ENCODE results near the gene SLC66A2. TPM values are rescaled to one million over a fixed set of nuclear protein-coding genes. Genes with fewer than 3 reads are reported as not detected.
A peak's percentile ranks its signal among the peaks of the same experiment; 100 is the strongest.
"Not testable (repeated sequence)": the region's sequence is repeated elsewhere in the genome, so short reads cannot be mapped to it uniquely, and the experiment has no call there.

The SLC66A2 gene
- total RNA-seq (10 to 100 TPM; 44.8 to 69.8 TPM), polyA plus RNA-seq (ENCODE audit: insufficient read length in 6 of 6) (10 to 100 TPM; 17.3 to 25.5 (median 22.9) TPM)
- long read RNA-seq, donor 1, transcript PQLC1-202 (5 exons, 2,475 nt) = major isoform, 7 of 9 reads
- long read RNA-seq, donor 1, partial matches to known transcripts = 0 of 9 reads
- long read RNA-seq, donor 1, other reads (novel, unspliced or antisense) = 0 of 9 reads
- long read RNA-seq, donor 2, transcript PQLC1-202 (5 exons, 2,475 nt) = major isoform, 6 of 10 reads
- long read RNA-seq, donor 2, partial matches to known transcripts = 0 of 10 reads
- long read RNA-seq, donor 2, other reads (novel, unspliced or antisense) = 0 of 10 reads
- long read RNA-seq, donor 3, transcript PQLC1-202 (5 exons, 2,475 nt) = major isoform, 6 of 13 reads
- long read RNA-seq, donor 3, transcript PQLC1-203 (6 exons, 2,555 nt) = major isoform, 6 of 13 reads
- long read RNA-seq, donor 3, partial matches to known transcripts = 0 of 13 reads
- long read RNA-seq, donor 3, other reads (novel, unspliced or antisense) = 0 of 13 reads
- long read RNA-seq, donor 4, partial matches to known transcripts = 2 of 11 reads
- long read RNA-seq, donor 4, other reads (novel, unspliced or antisense) = 9 of 11 reads
- long read RNA-seq, donor 5, transcript PQLC1-203 (6 exons, 2,555 nt) = major isoform, 6 of 17 reads
- long read RNA-seq, donor 5, transcript PQLC1-202 (5 exons, 2,475 nt) = minor isoform, 5 of 17 reads
- long read RNA-seq, donor 5, transcript PQLC1-211 (4 exons, 1,247 nt) = major isoform, 6 of 17 reads
- long read RNA-seq, donor 5, partial matches to known transcripts = 0 of 17 reads
- long read RNA-seq, donor 5, other reads (novel, unspliced or antisense) = 0 of 17 reads
- long read RNA-seq, donor 6, transcript PQLC1-202 (5 exons, 2,475 nt) = minor isoform, 5 of 14 reads
- long read RNA-seq, donor 6, transcript PQLC1-203 (6 exons, 2,555 nt) = major isoform, 6 of 14 reads
- long read RNA-seq, donor 6, partial matches to known transcripts = 0 of 14 reads
- long read RNA-seq, donor 6, other reads (novel, unspliced or antisense) = 0 of 14 reads
- long read RNA-seq, donor 7, transcript PQLC1-203 (6 exons, 2,555 nt) = major isoform, 5 of 12 reads
- long read RNA-seq, donor 7, partial matches to known transcripts = 0 of 12 reads
- long read RNA-seq, donor 7, other reads (novel, unspliced or antisense) = 0 of 12 reads
- long read RNA-seq, donor 8, transcript PQLC1-202 (5 exons, 2,475 nt) = major isoform, 5 of 8 reads
- long read RNA-seq, donor 8, partial matches to known transcripts = 0 of 8 reads
- long read RNA-seq, donor 8, other reads (novel, unspliced or antisense) = 0 of 8 reads
- long read RNA-seq, donor 9 = 0 reads
- long read RNA-seq, donor 10, partial matches to known transcripts = 0 of 3 reads
- long read RNA-seq, donor 10, other reads (novel, unspliced or antisense) = 3 of 3 reads
- long read RNA-seq, donor 11 = 0 reads
- long read RNA-seq, donor 12, partial matches to known transcripts = 0 of 6 reads
- long read RNA-seq, donor 12, other reads (novel, unspliced or antisense) = 0 of 6 reads

DNA sequence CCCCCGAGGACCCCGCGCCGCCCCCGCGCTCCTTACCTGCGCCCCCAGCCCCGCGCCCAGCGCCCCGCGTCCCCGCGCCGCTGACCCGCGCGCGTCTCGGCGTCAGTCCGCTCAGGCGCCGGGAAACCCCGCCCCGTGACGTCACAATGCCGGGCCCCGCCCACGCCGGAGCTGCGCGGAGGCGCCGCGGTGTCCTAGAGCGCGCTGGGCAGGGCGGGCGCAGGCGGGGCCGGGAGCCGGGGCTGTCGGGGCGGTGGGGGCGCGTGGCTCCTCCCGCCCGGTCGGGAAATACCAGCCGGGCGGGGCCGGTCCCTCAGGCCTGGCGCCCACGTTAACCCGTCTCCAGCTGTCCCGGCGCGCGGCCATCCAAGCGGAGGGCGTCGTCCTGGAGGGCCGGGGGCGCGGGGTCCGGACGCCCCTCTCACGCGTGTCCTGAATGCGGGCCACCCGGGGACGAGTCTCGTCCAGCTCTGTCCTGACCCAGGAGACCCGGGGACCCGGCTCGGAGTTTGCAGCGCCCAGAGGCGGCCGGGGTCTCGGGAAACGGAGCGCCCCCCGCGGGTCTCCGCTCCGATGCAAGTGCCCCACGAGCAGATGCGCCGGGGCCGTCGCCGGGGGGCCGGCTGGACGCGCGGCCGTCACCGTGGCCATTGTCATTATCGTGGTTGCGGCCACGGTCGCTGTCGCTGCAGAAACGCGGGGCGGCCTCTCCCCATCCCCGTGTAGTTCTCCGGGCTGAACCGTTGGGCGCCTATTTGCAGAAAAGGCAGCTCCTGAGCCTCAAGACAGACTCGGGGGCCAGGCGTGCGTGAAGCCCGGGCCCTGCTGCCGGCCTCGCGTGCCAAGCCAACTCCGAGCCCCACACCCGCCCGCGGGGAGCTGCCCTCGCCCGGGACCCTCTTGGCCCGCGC lies at the start of gene SLC66A2:
Gene SLC66A2, minus strand, starts transcription at position 109 of the 911 bp plus-strand sequence. CDS start 727 bp downstream, outside the sequence.
- Histone ChIP-seq H3K27ac (peak within 1 kb of the TSS; percentile 70 to 80), H3K4me3 (peak within 1 kb of the TSS; percentile 79 to 91), H3K27me3 (peaks cover 0 to 7% of the 10 kb centered on the region in 2 donors), H3K9me3 (no peaks in the 10 kb centered on the region), H3K36me3 (peaks cover 0 to 4% of the 10 kb centered on the region in 2 donors), H3K4me1 (peaks cover 26 to 38% of the 10 kb centered on the region in 2 donors)
- peak; percentile 84 to 99 (median 94) for DNase-seq
- peak; percentile 84 for ATAC-seq
- TF ChIP-seq, protein P1, sequence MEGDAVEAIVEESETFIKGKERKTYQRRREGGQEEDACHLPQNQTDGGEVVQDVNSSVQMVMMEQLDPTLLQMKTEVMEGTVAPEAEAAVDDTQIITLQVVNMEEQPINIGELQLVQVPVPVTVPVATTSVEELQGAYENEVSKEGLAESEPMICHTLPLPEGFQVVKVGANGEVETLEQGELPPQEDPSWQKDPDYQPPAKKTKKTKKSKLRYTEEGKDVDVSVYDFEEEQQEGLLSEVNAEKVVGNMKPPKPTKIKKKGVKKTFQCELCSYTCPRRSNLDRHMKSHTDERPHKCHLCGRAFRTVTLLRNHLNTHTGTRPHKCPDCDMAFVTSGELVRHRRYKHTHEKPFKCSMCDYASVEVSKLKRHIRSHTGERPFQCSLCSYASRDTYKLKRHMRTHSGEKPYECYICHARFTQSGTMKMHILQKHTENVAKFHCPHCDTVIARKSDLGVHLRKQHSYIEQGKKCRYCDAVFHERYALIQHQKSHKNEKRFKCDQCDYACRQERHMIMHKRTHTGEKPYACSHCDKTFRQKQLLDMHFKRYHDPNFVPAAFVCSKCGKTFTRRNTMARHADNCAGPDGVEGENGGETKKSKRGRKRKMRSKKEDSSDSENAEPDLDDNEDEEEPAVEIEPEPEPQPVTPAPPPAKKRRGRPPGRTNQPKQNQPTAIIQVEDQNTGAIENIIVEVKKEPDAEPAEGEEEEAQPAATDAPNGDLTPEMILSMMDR (IDR thresholded peaks at IDR 0.05) = no peak
- intact Hi-C loops (cut with DNase I) = no loop called here

DNA sequence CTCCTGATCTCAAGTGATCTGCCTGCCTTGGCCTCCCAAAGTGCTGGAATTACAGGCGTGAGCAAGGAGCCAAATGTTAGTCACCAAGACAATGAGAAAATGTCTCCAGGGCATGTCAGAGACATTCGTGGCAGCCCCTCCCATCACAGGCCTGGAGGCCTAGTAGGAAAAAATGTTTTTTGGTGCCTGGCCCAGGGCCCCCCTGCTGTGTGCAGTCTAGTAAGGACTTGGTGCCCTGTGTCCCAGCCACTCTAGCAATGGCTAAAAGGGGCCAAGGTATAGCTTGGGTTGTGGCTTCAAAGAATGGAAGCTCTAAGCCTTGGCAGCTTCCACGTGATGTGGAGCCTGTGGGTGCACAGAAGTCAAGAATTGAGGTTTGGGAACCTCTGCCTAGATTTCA lies 49.4 kb upstream of the SLC66A2 start:
- intact Hi-C loops (cut with DNase I) = no loop called here
- Histone ChIP-seq H3K4me3 (no peak overlapping the region), H3K27me3 (no peaks in the 10 kb centered on the region), H3K27ac (no peak overlapping the region), H3K4me1 (no peaks in the 10 kb centered on the region), H3K36me3 (no peaks in the 10 kb centered on the region), H3K9me3 (peaks cover 0 to 35% of the 10 kb centered on the region in 2 donors)
- TF ChIP-seq, protein P1 (IDR thresholded peaks at IDR 0.05) = no peak
- ATAC-seq = no peak
- no peak for DNase-seq

DNA sequence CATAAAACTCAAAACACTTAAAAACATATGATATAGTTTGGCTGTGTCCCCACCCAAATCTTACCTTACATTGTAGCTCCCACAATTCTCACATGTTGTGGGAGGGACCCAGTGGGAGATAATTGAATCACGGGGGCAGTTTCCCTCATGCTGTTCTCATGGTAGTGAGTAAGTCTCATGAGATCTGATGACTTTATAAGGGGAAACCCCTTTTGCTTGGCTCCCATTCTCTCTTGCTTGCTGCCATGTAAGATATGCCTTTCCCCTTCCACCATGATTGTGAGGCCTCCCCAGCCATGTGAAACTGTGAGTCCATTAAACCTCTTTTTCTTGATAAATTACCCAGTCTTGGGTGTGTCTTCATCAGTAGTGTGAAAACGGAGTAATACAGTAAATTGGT lies 48.2 kb upstream of the SLC66A2 start:
- H3K4me1 ChIP-seq; intact Hi-C loops (cut with DNase I); ATAC-seq: not testable (repeated sequence)

DNA sequence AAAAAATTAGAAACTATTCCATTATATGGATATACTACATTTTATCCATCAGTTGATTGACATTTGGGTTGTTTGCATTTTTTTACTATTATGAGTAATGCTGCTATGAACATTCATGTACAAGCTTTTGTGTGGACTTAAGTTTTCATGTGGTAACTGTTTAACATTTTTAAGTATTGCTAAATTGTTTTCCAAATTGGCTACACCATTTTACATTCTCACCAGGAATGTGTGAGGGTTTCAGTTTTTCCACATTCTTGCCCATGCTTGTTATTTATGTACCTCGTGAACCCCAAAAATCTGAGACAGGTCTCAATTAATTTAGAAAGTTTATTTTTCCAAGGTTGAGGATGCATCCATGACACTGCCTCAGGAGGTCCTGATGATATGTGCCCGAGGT lies 40.0 kb upstream of the SLC66A2 start:
- Histone ChIP-seq H3K36me3 (no peaks in the 10 kb centered on the region), H3K27ac (no peak overlapping the region), H3K9me3 (no peaks in the 10 kb centered on the region), H3K27me3 (no peaks in the 10 kb centered on the region), H3K4me1 (peaks cover 9 to 19% of the 10 kb centered on the region in 2 donors), H3K4me3 (no peak overlapping the region)
- TF ChIP-seq, protein P1 (IDR thresholded peaks at IDR 0.05) = no peak
- DNase-seq (no peak), ATAC-seq (no peak)
- intact Hi-C loops (cut with DNase I) = no loop called here

More for the DNA sequence above, 48.2 kb upstream of the SLC66A2 start:
- H3K9me3 ChIP-seq = peaks cover 0 to 33% of the 10 kb centered on the region in 2 donors
- H3K27me3 ChIP-seq, DNase-seq, H3K36me3 ChIP-seq, H3K4me3 ChIP-seq, H3K27ac ChIP-seq: not testable (repeated sequence)

Measured in left lung (tissue), 14 donors.